ENCODE data around the gene HES1. TPM values are rescaled to one million over a fixed set of nuclear protein-coding genes. Genes with fewer than 3 reads are reported as not detected.

Gene HES1
- polyA plus RNA-seq, 1 donor (not counting 4 experiments of a cell fraction or from before 2014, with no cell fraction given), result 138 TPM

DNA sequence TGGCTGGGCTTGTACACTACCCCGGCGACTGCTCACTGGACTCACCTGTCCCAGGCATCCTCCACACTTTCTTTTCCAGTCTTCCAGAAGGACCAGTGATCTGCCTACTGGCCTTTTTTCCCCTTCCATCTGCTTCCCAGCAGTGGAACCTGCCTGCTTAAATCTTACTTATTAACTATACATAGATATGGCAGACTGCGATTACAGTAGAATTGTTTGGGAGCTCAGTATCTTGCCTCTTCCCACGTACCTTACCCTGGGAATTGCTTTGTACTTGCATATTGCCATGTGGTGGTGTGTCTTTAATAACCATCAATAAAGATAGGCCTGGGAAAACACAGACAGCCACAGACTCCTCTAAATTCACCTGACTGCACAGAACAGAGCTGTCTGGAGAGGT is 11.8 kb upstream of the HES1 start:
- dilution Hi-C loops (cut with MboI; ENCODE audit: extremely low pct_ligation_motif_present, low sequenced_read_pairs), result no loop called here
- Histone ChIP-seq H3K27ac (ENCODE audit: control insufficient read depth, insufficient read depth, low read length) (no peak overlapping the region), H3K9ac (ENCODE audit: control insufficient read depth, extremely low read depth, insufficient read depth, low read length) (no peak overlapping the region), H3K4me2 (ENCODE audit: control insufficient read depth, extremely low read depth, insufficient read depth, low read depth, low read length) (no peak overlapping the region), H4K20me1 (ENCODE audit: control insufficient read depth, extremely low read depth, insufficient read depth, low read length) (no peaks in the 10 kb centered on the region), H3K27me3 (ENCODE audit: control insufficient read depth, extremely low read depth, insufficient read depth, low read length) (peaks cover 1% of the 10 kb centered on the region), H3K36me3 (ENCODE audit: control insufficient read depth in 2 of 2, extremely low read depth in 1 of 2, insufficient read depth in 2 of 2, low read length in 2 of 2) (no peaks in the 10 kb centered on the region), H2AFZ (ENCODE audit: control insufficient read depth, low read length) (no peak overlapping the region), H3K9me3 (ENCODE audit: control insufficient read depth, low read depth, low read length) (no peaks in the 10 kb centered on the region), H3K9me1 (ENCODE audit: control insufficient read depth, extremely low read depth, insufficient read depth, low read length) (no peaks in the 10 kb centered on the region), H3K79me2 (ENCODE audit: control insufficient read depth, insufficient read depth, low read length) (no peaks in the 10 kb centered on the region), H3K4me1 (ENCODE audit: control insufficient read depth, extremely low read depth, insufficient read depth, low read length) (peaks cover 11% of the 10 kb centered on the region), H3K4me3 (ENCODE audit: control insufficient read depth in 2 of 3, extremely low read depth in 1 of 3, insufficient read depth in 2 of 3, low read depth in 1 of 3, low read length in 3 of 3) (no peak overlapping the region)
- FAIRE-seq, result no peak
- TF ChIP-seq, protein P1, sequence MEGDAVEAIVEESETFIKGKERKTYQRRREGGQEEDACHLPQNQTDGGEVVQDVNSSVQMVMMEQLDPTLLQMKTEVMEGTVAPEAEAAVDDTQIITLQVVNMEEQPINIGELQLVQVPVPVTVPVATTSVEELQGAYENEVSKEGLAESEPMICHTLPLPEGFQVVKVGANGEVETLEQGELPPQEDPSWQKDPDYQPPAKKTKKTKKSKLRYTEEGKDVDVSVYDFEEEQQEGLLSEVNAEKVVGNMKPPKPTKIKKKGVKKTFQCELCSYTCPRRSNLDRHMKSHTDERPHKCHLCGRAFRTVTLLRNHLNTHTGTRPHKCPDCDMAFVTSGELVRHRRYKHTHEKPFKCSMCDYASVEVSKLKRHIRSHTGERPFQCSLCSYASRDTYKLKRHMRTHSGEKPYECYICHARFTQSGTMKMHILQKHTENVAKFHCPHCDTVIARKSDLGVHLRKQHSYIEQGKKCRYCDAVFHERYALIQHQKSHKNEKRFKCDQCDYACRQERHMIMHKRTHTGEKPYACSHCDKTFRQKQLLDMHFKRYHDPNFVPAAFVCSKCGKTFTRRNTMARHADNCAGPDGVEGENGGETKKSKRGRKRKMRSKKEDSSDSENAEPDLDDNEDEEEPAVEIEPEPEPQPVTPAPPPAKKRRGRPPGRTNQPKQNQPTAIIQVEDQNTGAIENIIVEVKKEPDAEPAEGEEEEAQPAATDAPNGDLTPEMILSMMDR (optimal IDR thresholded peaks at IDR 0.05 in 1 of 3, IDR thresholded peaks at IDR 0.05 in 1 of 3, conservative IDR thresholded peaks at IDR 0.05 in 1 of 3; ENCODE audit: extremely low read depth in 1 of 3, insufficient read depth in 2 of 3, low read length in 3 of 3), result no peak
- TF ChIP-seq EZH2 (IDR thresholded peaks at IDR 0.05; ENCODE audit: low read length), result no peak
- DNase-seq (ENCODE audit: low read depth, low spot score), result no peak

DNA sequence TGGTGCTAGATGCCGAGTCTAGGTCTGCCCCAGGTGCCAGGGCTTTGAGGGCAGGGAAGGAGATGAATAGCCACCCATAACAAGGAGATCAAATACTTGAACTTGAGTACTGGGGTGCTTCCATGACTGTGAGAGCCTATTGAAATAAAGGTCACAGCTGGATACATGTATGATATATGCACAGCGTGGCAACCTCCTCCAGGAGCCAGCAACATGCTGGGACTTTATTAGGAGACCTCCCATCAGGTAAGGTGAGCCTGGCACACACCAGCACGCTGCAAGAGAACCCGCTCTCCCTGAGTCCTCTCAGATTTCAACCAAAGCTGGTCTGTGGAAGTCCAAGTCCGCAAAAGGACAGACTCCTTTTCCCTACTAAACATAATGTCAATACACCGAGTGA is 10.5 kb upstream of the HES1 start:
- no peak overlapping the region for H3K4me2 ChIP-seq (ENCODE audit: control insufficient read depth, extremely low read depth, insufficient read depth, low read depth, low read length)
- H3K9me3 ChIP-seq (ENCODE audit: control insufficient read depth, low read depth, low read length), result no peaks in the 10 kb centered on the region
- H3K27me3 ChIP-seq (ENCODE audit: control insufficient read depth, extremely low read depth, insufficient read depth, low read length), result no peaks in the 10 kb centered on the region
- TF ChIP-seq, protein P1 (optimal IDR thresholded peaks at IDR 0.05 in 1 of 3, IDR thresholded peaks at IDR 0.05 in 1 of 3, conservative IDR thresholded peaks at IDR 0.05 in 1 of 3; ENCODE audit: extremely low read depth in 1 of 3, insufficient read depth in 2 of 3, low read length in 3 of 3), result no peak
- TF ChIP-seq EZH2 (IDR thresholded peaks at IDR 0.05; ENCODE audit: low read length), result no peak
- peaks cover 11% of the 10 kb centered on the region for H3K4me1 ChIP-seq (ENCODE audit: control insufficient read depth, extremely low read depth, insufficient read depth, low read length)
- H3K4me3 ChIP-seq (ENCODE audit: control insufficient read depth in 2 of 3, extremely low read depth in 1 of 3, insufficient read depth in 2 of 3, low read depth in 1 of 3, low read length in 3 of 3), result no peak overlapping the region
- no peak for FAIRE-seq
- no peak for DNase-seq (ENCODE audit: low read depth, low spot score)
- H3K9ac ChIP-seq (ENCODE audit: control insufficient read depth, extremely low read depth, insufficient read depth, low read length), result no peak overlapping the region
- no peak overlapping the region for H3K27ac ChIP-seq (ENCODE audit: control insufficient read depth, insufficient read depth, low read length)
- no peaks in the 10 kb centered on the region for H3K36me3 ChIP-seq (ENCODE audit: control insufficient read depth in 2 of 2, extremely low read depth in 1 of 2, insufficient read depth in 2 of 2, low read length in 2 of 2)
- H2AFZ ChIP-seq (ENCODE audit: control insufficient read depth, low read length), result no peak overlapping the region
- no peaks in the 10 kb centered on the region for H4K20me1 ChIP-seq (ENCODE audit: control insufficient read depth, extremely low read depth, insufficient read depth, low read length)
- dilution Hi-C loops (cut with MboI; ENCODE audit: extremely low pct_ligation_motif_present, low sequenced_read_pairs), result no loop called here
- no peaks in the 10 kb centered on the region for H3K9me1 ChIP-seq (ENCODE audit: control insufficient read depth, extremely low read depth, insufficient read depth, low read length)
- no peaks in the 10 kb centered on the region for H3K79me2 ChIP-seq (ENCODE audit: control insufficient read depth, insufficient read depth, low read length)

Data from keratinocyte (primary cell).